Mucosa of gallbladder (tissue), 1 donor: Measurements from ENCODE around the gene POLA1. TPM values are rescaled to one million over a fixed set of nuclear protein-coding genes. Genes with fewer than 3 reads are reported as not detected.

Experiments
- DNase-seq: peaks from one replicate; pipeline ENCODE4 v3.0.0-alpha.2; 2020; ENCODE audit warnings: low spot score
- total RNA-seq: library from RNA; stranded (reverse); gene quantifications from one replicate; pipeline ENCODE4 v1.2.1, GENCODE V29; 2021
- donor health status: DM: no; HTN: no; CAD: no.

POLA1 gene
- total RNA-seq, 1 donor from 2014 or later = 7.8 TPM

DNA sequence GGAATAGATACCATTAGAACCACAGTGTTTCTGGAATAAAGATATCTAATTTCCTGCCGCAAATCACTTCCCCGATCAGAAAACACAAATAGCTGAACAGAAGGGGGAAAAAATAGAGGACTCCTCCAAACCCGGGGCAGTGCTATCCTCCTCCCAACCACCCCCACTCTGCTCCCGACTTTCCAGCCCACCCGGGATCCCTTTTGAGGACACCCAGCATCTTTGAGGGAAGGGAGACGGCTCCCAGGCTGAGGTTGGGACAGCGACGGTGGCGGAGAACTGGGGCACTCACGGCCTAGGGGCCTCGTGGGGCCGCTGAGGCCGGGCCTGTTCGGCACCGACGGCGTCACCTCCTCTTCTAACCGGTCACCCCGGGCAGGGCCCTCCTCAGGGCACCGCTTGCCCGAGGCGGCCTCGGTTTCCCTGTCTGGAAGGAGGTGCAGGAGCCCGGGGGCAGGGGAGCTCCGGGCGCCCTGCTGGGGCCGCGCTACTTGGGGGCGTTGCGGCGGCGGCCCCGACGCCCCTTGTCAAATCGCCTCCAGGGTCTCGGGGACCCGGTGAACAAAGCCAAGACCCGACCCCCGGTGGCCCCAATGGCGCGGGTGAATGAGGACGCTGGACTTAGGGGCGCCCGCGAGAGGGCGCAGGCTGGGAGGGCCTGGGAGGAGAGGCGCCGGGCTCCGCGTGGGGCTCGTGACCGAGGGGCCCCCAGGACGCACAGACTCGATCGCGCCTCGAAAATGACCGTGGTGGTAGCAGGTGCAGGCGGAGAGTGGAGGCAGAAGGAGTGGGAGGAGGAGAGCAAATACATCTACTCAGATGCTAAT lies 329.0 kb downstream of the POLA1 start:
- no peak for DNase-seq

DNA sequence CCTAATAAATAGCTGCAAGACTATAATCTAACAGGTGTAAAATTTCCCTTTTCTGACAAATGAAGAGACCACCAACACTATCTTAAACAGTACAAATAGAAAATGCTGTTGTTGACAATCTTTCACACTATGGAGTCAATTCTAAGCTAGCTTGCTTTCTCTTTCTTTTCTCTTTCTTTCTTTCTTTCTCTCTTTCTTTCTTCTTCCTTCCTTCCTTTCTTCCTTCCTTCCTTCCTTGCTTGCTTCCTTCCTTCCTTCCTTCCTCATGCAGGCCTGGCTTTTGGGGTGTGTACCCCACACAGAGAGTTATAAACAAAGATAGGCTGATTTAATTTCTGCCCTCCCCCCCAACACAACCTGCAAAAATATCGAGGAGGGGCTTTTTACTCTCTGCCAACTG lies 330.2 kb downstream of the POLA1 start:
- DNase-seq = no peak

DNA sequence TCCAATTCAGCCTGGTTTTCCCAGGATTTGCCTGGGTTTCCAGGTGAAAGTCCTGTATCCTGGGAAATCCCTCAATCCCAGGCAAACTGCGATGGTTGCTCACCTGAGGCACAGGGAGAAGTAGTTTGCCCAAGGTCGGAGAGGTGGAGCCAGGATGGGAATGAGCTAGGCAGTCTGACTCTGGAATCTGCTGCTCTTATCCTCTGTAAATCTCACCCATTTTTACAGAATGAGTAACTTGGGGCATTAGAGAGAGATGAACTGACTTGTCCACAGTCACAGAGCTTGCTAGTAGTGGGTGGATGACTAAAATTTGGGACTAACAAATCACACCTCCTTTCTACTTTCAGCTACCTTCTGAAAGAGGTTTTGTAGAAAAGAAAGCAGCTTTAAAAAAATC lies 331.9 kb downstream of the POLA1 start:
- DNase-seq = no peak

DNA sequence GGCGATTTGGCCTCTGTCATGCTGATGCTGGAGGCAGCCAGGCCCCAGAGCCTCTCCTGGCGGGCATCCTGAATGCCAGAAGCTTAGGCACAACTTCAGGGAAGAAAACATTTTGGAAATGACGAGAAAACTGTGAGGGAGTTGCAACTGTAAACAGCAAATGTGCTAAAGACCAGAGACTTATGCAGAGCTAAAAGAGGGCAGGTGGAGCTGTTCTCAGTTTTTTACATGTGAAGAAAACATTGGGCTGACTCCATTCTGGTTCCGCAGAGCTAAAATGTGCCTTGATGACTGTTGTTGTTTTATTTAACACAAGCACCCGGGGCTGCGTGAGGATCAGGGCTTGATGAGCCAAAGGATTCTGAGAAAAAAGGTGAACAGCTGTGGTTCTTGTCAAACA lies 332.9 kb downstream of the POLA1 start:
- DNase-seq = no peak

DNA sequence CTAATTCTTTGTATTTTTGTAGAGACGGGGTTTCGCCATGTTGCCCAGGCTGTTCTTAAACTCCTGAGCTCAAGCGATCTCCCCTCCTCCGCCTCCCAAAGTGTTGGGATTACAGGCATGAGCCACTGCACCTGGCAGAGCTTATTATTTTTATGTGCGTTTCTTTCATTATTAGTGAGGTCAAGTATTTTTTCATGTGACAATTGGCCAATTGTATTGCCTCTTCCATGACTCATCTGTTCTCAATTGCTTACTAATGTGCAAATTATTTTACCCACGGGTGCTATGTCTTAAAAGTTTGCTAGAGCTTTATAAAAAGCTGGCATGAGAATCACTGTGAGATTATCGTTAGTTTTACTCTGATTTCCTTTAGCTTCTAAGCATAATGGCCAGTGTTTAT lies 335.0 kb downstream of the POLA1 start:
- DNase-seq = no peak

DNA sequence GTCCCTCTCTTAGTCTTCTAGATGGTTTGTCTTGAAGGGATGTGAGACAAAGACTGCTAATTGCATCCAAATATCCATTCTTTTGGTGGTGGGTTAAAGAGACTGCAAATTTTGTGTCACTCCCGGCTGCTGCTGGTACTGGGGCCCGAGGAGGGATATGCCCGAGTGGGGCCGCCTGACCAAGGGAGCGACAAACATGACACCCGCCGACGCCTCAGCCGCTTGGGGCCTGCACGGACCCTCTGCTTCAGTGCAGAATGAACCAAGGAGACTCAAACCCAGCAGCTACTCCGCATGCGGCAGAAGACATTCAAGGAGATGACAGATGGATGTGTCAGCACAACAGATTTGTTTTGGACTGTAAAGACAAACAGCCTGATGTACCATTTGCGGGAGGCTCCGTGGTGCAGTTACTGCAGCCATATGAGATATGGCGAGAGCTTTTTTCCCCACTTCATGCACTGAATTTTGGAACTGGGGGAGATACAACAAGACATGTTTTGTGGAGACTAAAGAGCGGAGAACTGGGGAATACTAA lies 335.6 kb downstream of the POLA1 start:
- DNase-seq = no peak

DNA sequence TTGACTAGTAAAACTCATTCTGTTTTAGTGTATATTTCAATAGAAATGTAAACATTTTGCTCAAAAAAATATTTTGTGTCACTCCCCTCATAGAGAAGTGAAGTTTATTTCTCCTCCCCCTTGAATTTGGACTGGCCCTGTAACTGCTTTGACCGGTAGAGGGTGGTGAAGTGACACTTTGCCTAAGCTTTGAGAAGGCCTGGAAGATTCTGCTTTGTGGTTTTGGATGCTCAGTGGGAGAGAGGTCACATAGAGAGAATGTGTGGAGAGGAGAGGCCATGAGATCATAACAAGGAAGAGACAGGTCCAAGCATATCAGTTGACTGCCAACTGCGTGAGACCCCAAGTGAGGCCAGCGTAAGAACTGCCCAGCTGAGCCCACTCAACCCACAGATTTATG lies 341.2 kb downstream of the POLA1 start:
- no peak for DNase-seq

DNA sequence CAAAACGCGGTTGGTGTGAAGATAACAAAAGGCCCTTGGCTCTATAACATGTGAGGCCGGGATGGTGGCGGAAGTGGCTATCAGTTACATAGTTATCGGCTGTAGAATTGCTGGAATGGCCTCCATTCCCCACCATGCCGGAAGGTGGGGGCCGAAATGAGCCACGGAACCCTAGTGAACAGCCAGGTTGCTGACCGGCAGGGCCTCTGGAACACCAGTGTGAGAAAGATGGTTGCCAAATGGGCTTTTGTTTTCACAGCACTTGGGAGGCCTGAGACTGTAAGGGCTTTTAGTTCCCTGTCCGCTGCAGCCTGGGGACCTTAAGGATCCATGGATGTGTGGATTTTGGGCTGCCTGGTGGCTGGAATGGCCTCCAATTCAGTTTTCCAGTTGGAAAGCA lies 345.3 kb downstream of the POLA1 start:
- DNase-seq = no peak

DNA sequence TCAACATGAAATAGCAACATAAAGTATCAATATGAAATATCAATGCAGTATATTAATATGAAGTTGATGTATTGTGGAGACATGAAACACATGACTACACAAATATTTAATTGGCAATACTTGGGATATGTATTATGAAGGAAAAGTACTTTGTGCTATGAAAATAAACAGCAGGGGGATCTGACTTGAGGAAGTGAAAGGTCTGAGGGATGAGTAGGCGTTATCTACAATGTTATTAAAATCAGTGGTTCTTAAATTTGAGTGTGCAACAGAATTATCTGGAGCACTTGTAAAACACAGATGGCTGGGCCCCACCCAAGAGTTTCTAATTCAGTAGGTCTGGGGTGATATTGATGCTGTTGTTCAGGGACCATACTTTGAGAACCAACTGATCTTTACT lies 349.5 kb downstream of the POLA1 start:
- no peak for DNase-seq

Other genes starting within 250 kb of the POLA1 start
- 14.3 TPM for gene PDK3, start 228.6 kb upstream of the POLA1 start, total RNA-seq
- gene PCYT1B, start 46.6 kb upstream of the POLA1 start, total RNA-seq = 0.32 TPM